ENCODE data around the gene ANKRD37.

DNA sequence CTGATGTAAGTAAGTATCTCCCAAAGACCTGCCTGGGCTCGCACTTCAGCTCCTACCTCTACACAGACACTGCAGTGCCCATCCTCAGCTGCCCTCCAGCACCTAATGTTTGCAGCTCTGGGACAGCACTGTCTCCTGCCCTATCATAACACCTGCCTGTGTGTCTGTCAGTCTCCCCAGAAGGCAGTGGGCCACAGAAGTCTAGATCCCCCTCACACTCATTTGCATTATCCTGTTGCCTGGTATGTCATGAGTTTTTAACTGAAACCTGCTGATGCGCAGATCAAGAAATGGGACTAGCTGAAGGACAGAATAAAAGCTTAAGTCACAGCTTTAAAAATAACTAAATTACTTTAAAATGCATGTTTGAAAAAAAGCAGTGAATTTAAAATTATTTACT, 43.9 kb upstream of the ANKRD37 start:
- no peak for TF ChIP-seq POLR2AphosphoS5 (IDR thresholded peaks at IDR 0.05)
- TF ChIP-seq, protein P1, sequence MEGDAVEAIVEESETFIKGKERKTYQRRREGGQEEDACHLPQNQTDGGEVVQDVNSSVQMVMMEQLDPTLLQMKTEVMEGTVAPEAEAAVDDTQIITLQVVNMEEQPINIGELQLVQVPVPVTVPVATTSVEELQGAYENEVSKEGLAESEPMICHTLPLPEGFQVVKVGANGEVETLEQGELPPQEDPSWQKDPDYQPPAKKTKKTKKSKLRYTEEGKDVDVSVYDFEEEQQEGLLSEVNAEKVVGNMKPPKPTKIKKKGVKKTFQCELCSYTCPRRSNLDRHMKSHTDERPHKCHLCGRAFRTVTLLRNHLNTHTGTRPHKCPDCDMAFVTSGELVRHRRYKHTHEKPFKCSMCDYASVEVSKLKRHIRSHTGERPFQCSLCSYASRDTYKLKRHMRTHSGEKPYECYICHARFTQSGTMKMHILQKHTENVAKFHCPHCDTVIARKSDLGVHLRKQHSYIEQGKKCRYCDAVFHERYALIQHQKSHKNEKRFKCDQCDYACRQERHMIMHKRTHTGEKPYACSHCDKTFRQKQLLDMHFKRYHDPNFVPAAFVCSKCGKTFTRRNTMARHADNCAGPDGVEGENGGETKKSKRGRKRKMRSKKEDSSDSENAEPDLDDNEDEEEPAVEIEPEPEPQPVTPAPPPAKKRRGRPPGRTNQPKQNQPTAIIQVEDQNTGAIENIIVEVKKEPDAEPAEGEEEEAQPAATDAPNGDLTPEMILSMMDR (IDR thresholded peaks at IDR 0.05): no peak
- TF ChIP-seq POLR2A (IDR thresholded peaks at IDR 0.05): no peak

Measured in transverse colon (tissue), 4 donors.